Esophagus (tissue), 2 donors: Measurements from ENCODE around the gene THSD4. TPM values are rescaled to one million over a fixed set of nuclear protein-coding genes. Genes with fewer than 3 reads are reported as not detected.

Experiments
- H3K27ac ChIP-seq, 2 donors: one replicate each; pipeline ENCODE4 v1.5.1; 2013; ENCODE audit warnings: low read depth in 2 of 2, mild to moderate bottlenecking in 2 of 2, inconsistent platforms in 1 of 2, low read length in 1 of 2, moderate library complexity in 1 of 2
- H3K27me3 ChIP-seq, 2 donors: one replicate each; pipeline ENCODE4 v1.6.1; 2013; ENCODE audit warnings: low read length in 2 of 2, control low read depth in 1 of 2, mild to moderate bottlenecking in 1 of 2; ENCODE audit not compliant: insufficient read depth in 2 of 2, control insufficient read depth in 1 of 2
- H3K36me3 ChIP-seq, 2 donors: one replicate each; pipeline ENCODE4 v1.6.1; 2013; ENCODE audit warnings: low read length in 1 of 2; ENCODE audit not compliant: control insufficient read depth in 2 of 2, insufficient read depth in 2 of 2
- H3K4me1 ChIP-seq, 2 donors: one replicate each; pipeline ENCODE4 v1.6.1; 2013; ENCODE audit warnings: low read length in 1 of 2; ENCODE audit not compliant: control insufficient read depth in 2 of 2, insufficient read depth in 2 of 2
- H3K4me3 ChIP-seq, 2 donors: one replicate each; pipeline ENCODE4 v1.5.1; 2013; ENCODE audit warnings: low read length in 2 of 2, mild to moderate bottlenecking in 2 of 2, low read depth in 1 of 2, moderate library complexity in 1 of 2
- H3K9me3 ChIP-seq, 2 donors: one replicate each; pipeline ENCODE4 v1.6.1; 2013; ENCODE audit warnings: mild to moderate bottlenecking in 2 of 2, low read depth in 1 of 2, low read length in 1 of 2, moderate library complexity in 1 of 2; ENCODE audit not compliant: control insufficient read depth in 2 of 2, insufficient read depth in 1 of 2
- WGBS, 2 donors: extraction: QIAGEN DNeasy Blood & Tissue Kit; methylation state at CpG; one replicate each; pipeline ENCODE4 v1.1.7; 2013; 5-methylcytosine and 5-hydroxymethylcytosine counted together
- polyA plus RNA-seq, 2 donors: library from polyadenylated mRNA; stranded (reverse); fragments of 200-250 nt; gene quantifications; one replicate each; pipeline ENCODE4 v1.2.3, GENCODE V29; 2013
- donor health status: healthy with polysubstance abuse.
- donor health status: Bipolar disorder and iron deficiency.

Gene THSD4
- polyA plus RNA-seq, 2 donors = 34.1 to 49.7 TPM

GRCh38 chr15:71489570-71489969 is 374.3 kb downstream of the THSD4 start:
- 89 to 91% methylated on average over 3 of the region's 3 CpGs for WGBS, 2 donors

GRCh38 chr15:71493526-71493925 is 378.3 kb downstream of the THSD4 start:
- 81 to 91% methylated on average over 5 of the region's 5 CpGs for WGBS, 2 donors
- H3K27ac ChIP-seq = no peak overlapping the region
- H3K4me1 ChIP-seq = no peaks in the 10 kb centered on the region
- no peaks in the 10 kb centered on the region for H3K36me3 ChIP-seq
- no peaks in the 10 kb centered on the region for H3K9me3 ChIP-seq
- H3K27me3 ChIP-seq = no peaks in the 10 kb centered on the region
- H3K4me3 ChIP-seq = no peak overlapping the region

More at GRCh38 chr15:71489570-71489969, 374.3 kb downstream of the THSD4 start:
- H3K27ac ChIP-seq = no peak overlapping the region
- H3K4me3 ChIP-seq = no peak overlapping the region
- H3K36me3 ChIP-seq = no peaks in the 10 kb centered on the region
- H3K4me1 ChIP-seq = no peaks in the 10 kb centered on the region
- no peaks in the 10 kb centered on the region for H3K27me3 ChIP-seq
- no peaks in the 10 kb centered on the region for H3K9me3 ChIP-seq

GRCh38 chr15:71494563-71495397 is 379.5 kb downstream of the THSD4 start:
- Histone ChIP-seq H3K4me3 (no peak overlapping the region), H3K27ac (no peak overlapping the region), H3K9me3 (no peaks in the 10 kb centered on the region), H3K4me1 (no peaks in the 10 kb centered on the region), H3K36me3 (no peaks in the 10 kb centered on the region), H3K27me3 (no peaks in the 10 kb centered on the region)
- 74 to 75% methylated on average over 9 of the region's 9 CpGs for WGBS, 2 donors

GRCh38 chr15:71495398-71495780 is 380.1 kb downstream of the THSD4 start:
- no peak overlapping the region for H3K27ac ChIP-seq
- WGBS, 2 donors = 59 to 61% methylated on average over 3 of the region's 3 CpGs
- H3K27me3 ChIP-seq = no peaks in the 10 kb centered on the region
- no peaks in the 10 kb centered on the region for H3K36me3 ChIP-seq
- H3K4me1 ChIP-seq = no peaks in the 10 kb centered on the region
- H3K9me3 ChIP-seq = no peaks in the 10 kb centered on the region
- no peak overlapping the region for H3K4me3 ChIP-seq

- Histone ChIP-seq H3K27ac (no peak overlapping the region), H3K27me3 (no peaks in the 10 kb centered on the region), H3K9me3 (no peaks in the 10 kb centered on the region), H3K4me1 (no peaks in the 10 kb centered on the region), H3K4me3 (no peak overlapping the region), H3K36me3 (no peaks in the 10 kb centered on the region)
- 53 to 67% methylated on average over 4 of the region's 4 CpGs for WGBS, 2 donors
These were observed 381.2 kb downstream of the THSD4 start for GRCh38 chr15:71496336-71496955.

- Histone ChIP-seq H3K9me3 (no peaks in the 10 kb centered on the region), H3K27ac (peak overlapping the region; percentile 24 to 31), H3K27me3 (no peaks in the 10 kb centered on the region), H3K4me3 (no peak overlapping the region), H3K36me3 (no peaks in the 10 kb centered on the region), H3K4me1 (peaks cover 0 to 11% of the 10 kb centered on the region in 2 donors)
- WGBS, 2 donors = 30 to 44% methylated on average over 1 of the region's 1 CpG
These were observed 386.2 kb downstream of the THSD4 start for GRCh38 chr15:71501344-71502076.

- WGBS, 2 donors = 49 to 62% methylated on average over 1 of the region's 1 CpG
- H3K9me3 ChIP-seq = no peaks in the 10 kb centered on the region
- peak overlapping the region in 1 of 2 donors; percentile 31 for H3K27ac ChIP-seq
- H3K4me3 ChIP-seq = no peak overlapping the region
- peaks cover 0 to 12% of the 10 kb centered on the region in 2 donors for H3K4me1 ChIP-seq
- no peaks in the 10 kb centered on the region for H3K36me3 ChIP-seq
- H3K27me3 ChIP-seq = no peaks in the 10 kb centered on the region
These were observed 386.8 kb downstream of the THSD4 start for GRCh38 chr15:71502077-71502432.

GRCh38 chr15:71505962-71506361 is 390.7 kb downstream of the THSD4 start:
- WGBS, 2 donors = 41 to 58% methylated on average over 4 of the region's 4 CpGs
- H3K4me1 ChIP-seq = peaks cover 0 to 15% of the 10 kb centered on the region in 2 donors
- no peaks in the 10 kb centered on the region for H3K27me3 ChIP-seq
- no peaks in the 10 kb centered on the region for H3K36me3 ChIP-seq
- no peak overlapping the region for H3K27ac ChIP-seq
- H3K4me3 ChIP-seq = no peak overlapping the region
- H3K9me3 ChIP-seq = no peaks in the 10 kb centered on the region

GRCh38 chr15:71506946-71507345 is 391.7 kb downstream of the THSD4 start:
- no peak overlapping the region for H3K27ac ChIP-seq
- 56 to 66% methylated on average over 4 of the region's 4 CpGs for WGBS, 2 donors
- H3K4me3 ChIP-seq = no peak overlapping the region
- H3K9me3 ChIP-seq = no peaks in the 10 kb centered on the region
- H3K27me3 ChIP-seq = no peaks in the 10 kb centered on the region
- no peaks in the 10 kb centered on the region for H3K36me3 ChIP-seq
- H3K4me1 ChIP-seq = peaks cover 0 to 15% of the 10 kb centered on the region in 2 donors
